ENCODE results near the gene PRIMA1.

The PRIMA1 gene

DNA sequence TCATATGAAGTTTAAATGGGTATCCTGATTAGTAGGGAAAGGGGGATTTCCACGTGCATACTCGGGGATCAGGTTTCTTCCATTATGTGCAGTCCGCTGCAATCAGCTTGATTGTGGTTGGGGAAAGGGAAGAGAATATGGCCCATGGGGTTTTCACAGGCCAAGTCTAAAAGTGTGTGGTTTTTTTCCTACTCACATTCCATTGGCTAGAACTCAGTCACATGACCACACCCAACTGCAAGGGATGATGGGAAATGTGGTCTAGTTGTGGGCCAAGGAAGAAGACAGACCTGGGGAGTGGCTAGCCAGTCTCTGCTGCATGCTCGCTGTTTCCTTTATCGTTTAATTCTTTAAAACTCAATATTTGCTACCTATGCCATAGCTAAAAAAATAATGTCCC lies 105.1 kb downstream of the PRIMA1 start:
- TF ChIP-seq, protein P1, sequence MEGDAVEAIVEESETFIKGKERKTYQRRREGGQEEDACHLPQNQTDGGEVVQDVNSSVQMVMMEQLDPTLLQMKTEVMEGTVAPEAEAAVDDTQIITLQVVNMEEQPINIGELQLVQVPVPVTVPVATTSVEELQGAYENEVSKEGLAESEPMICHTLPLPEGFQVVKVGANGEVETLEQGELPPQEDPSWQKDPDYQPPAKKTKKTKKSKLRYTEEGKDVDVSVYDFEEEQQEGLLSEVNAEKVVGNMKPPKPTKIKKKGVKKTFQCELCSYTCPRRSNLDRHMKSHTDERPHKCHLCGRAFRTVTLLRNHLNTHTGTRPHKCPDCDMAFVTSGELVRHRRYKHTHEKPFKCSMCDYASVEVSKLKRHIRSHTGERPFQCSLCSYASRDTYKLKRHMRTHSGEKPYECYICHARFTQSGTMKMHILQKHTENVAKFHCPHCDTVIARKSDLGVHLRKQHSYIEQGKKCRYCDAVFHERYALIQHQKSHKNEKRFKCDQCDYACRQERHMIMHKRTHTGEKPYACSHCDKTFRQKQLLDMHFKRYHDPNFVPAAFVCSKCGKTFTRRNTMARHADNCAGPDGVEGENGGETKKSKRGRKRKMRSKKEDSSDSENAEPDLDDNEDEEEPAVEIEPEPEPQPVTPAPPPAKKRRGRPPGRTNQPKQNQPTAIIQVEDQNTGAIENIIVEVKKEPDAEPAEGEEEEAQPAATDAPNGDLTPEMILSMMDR (IDR thresholded peaks at IDR 0.05; ENCODE audit: low read depth, low read length), result no peak
- no peak overlapping the region for H3K4me3 ChIP-seq (ENCODE audit: low read depth, low read length)
- in situ Hi-C loops (cut with HindIII; ENCODE audit: low sequenced_read_pairs), result no loop called here
- DNase-seq (ENCODE audit: low read depth, low spot score), result no peak

DNA sequence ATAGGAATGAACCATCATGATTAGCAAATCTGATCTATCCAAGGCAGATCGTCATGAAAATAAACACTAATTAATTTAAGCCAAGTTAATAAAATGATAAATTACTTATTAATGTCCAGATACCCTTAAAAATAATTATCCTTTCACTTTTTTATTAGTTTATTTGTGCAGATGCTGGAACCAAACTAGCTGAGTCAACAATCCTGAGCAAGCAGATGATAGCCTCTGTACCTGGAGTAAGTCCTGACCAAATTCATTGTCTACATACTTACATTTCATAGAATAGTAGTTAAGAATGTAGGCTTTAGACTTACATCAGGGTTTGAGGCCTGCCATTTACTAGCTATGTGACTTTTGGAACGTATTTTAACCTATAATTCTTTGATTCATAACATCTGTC lies 105.8 kb downstream of the PRIMA1 start:
- in situ Hi-C loops (cut with HindIII; ENCODE audit: low sequenced_read_pairs), result no loop called here
- TF ChIP-seq, protein P1 (IDR thresholded peaks at IDR 0.05; ENCODE audit: low read depth, low read length), result no peak
- DNase-seq (ENCODE audit: low read depth, low spot score), result no peak
- no peak overlapping the region for H3K4me3 ChIP-seq (ENCODE audit: low read depth, low read length)

DNA sequence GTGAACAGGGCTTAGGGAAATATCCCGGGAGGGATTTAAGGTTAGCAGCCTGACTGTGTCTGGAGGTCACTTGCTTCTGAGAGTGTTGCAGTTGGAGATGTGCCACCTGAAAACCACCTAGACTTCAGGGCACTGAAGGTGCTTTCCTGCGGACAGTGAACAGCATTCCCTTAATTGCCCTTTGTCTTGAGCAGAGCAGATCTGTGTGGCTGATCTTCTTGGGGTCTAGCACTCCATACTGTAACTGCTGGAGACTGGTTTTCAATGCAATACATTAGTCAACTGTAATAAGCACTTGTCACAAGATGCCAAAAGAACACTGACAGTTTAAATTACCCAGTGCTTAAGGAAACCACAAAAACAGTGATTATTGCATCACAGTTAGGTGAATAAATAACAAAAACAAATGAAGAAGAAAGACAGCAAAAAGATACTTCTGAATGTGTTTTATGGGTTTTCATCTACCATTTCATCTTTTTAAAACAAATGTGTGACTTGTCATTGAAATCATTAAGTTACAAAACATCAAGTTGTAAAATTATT lies 111.8 kb downstream of the PRIMA1 start:
- no peak for DNase-seq (ENCODE audit: low read depth, low spot score)
- TF ChIP-seq, protein P1 (IDR thresholded peaks at IDR 0.05; ENCODE audit: low read depth, low read length), result no peak
- in situ Hi-C loops (cut with HindIII; ENCODE audit: low sequenced_read_pairs), result no loop called here
- no peak overlapping the region for H3K4me3 ChIP-seq (ENCODE audit: low read depth, low read length)

DNA sequence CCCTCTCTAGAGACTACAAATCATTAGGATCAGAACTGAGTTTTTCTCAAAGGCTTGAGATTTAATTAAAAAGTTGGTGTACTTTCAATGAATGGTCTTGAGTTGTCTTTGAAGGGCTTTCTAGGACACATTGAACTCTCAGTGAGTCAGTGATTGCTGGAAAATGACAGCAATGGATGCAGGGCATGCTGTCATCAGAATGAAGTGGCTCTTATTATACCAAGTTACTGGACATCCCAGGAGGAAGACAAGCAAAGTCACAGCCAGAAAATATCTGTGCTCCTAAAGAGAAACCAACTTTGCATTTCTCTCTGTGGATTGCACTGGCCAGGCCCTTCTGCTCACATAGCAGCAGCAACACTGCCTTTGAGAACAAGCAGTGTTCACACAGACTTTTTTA lies 112.6 kb downstream of the PRIMA1 start:
- DNase-seq (ENCODE audit: low read depth, low spot score), result no peak
- H3K4me3 ChIP-seq (ENCODE audit: low read depth, low read length), result no peak overlapping the region
- TF ChIP-seq, protein P1 (IDR thresholded peaks at IDR 0.05; ENCODE audit: low read depth, low read length), result no peak
- in situ Hi-C loops (cut with HindIII; ENCODE audit: low sequenced_read_pairs), result no loop called here

DNA sequence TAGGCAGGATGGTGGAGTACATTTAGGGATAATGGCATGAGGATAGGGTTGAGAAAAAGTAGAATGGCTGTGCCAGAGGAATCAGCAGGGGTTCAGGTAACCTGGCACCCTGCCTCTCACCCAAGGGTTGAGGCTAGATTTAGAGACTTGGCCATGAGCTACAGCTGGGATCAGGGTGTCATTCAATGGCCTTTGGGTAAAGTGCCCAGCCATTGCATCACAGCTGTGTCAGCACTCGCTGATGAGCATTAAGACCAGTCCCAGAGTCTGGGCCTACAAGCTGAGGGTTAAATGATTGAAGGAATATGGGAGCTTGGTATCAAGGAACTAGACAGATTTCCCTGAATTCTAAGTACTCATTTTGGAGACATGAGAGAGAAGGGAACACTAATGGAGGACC lies 113.9 kb downstream of the PRIMA1 start:
- DNase-seq (ENCODE audit: low read depth, low spot score), result no peak
- TF ChIP-seq, protein P1 (IDR thresholded peaks at IDR 0.05; ENCODE audit: low read depth, low read length), result no peak
- in situ Hi-C loops (cut with HindIII; ENCODE audit: low sequenced_read_pairs), result no loop called here
- no peak overlapping the region for H3K4me3 ChIP-seq (ENCODE audit: low read depth, low read length)

DNA sequence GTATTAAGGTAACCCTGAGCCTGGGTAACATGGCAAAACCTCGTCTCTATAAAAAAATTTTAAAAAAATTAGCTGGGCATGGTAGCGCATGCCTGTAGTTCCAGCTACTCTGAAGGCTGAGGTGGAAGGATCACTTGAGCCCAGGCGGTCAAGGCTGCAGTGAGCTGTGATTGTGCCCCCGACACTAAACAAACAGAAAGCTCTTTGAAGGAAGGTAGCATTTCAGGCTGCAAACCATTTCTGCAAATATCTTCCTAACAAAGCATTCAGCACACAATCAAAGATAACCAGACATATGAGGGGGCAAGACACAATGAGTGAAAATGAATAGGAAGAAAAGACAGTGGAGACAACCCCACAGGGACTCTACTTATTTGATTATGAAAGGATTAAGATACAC lies 118.7 kb downstream of the PRIMA1 start:
- TF ChIP-seq, protein P1 (IDR thresholded peaks at IDR 0.05; ENCODE audit: low read depth, low read length), result no peak
- in situ Hi-C loops (cut with HindIII; ENCODE audit: low sequenced_read_pairs), result no loop called here
- DNase-seq (ENCODE audit: low read depth, low spot score), result no peak
- no peak overlapping the region for H3K4me3 ChIP-seq (ENCODE audit: low read depth, low read length)
